AML-193 (cell line): Measurements from ENCODE around the gene RALGAPA2.
A peak's percentile ranks its signal among the peaks of the same experiment; 100 is the strongest.

Source experiments
- DNase-seq, 2 experiments: peaks; one replicate each; lab custom pipeline; 2025; lab: John Stamatoyannopoulos, UW

Gene RALGAPA2

GRCh38 chr20:20497242-20497978 lies 215.0 kb downstream of the RALGAPA2 start:
- no peak for DNase-seq

GRCh38 chr20:20495729-20496503 lies 216.5 kb downstream of the RALGAPA2 start:
- no peak for DNase-seq

- DNase-seq, result no peak
Measured at GRCh38 chr20:20493701-20494100, 218.7 kb downstream of the RALGAPA2 start.

- DNase-seq, result no peak
Measured at GRCh38 chr20:20492521-20493332, 219.7 kb downstream of the RALGAPA2 start.

GRCh38 chr20:20491784-20492264 lies 220.6 kb downstream of the RALGAPA2 start:
- DNase-seq, result no peak

- DNase-seq, result no peak
Measured at GRCh38 chr20:20491110-20491783, 221.2 kb downstream of the RALGAPA2 start.

- DNase-seq, result no peak
Measured at GRCh38 chr20:20490673-20491072, 221.8 kb downstream of the RALGAPA2 start.

GRCh38 chr20:20489648-20490341 lies 222.6 kb downstream of the RALGAPA2 start:
- DNase-seq, result no peak

- DNase-seq, result no peak
Measured at GRCh38 chr20:20489054-20489453, 223.4 kb downstream of the RALGAPA2 start.

GRCh38 chr20:20488388-20488787 lies 224.1 kb downstream of the RALGAPA2 start:
- no peak for DNase-seq

- no peak for DNase-seq
Measured at GRCh38 chr20:20487811-20488210, 224.6 kb downstream of the RALGAPA2 start.

- no peak for DNase-seq
Measured at GRCh38 chr20:20483328-20483727, 229.1 kb downstream of the RALGAPA2 start.

GRCh38 chr20:20482453-20482852 lies 230.0 kb downstream of the RALGAPA2 start:
- DNase-seq, result no peak

- peak in 1 of 2 experiments; percentile 14 for DNase-seq
Measured at GRCh38 chr20:20480689-20481088, 231.8 kb downstream of the RALGAPA2 start.

- DNase-seq, result no peak
Measured at GRCh38 chr20:20480126-20480525, 232.3 kb downstream of the RALGAPA2 start.

- DNase-seq, result no peak
Measured at GRCh38 chr20:20477444-20478041, 234.9 kb downstream of the RALGAPA2 start.

- no peak for DNase-seq
Measured at GRCh38 chr20:20476504-20476903, 235.9 kb downstream of the RALGAPA2 start.

- DNase-seq, result no peak
Measured at GRCh38 chr20:20473657-20474056, 238.8 kb downstream of the RALGAPA2 start.

GRCh38 chr20:20472684-20473274 lies 239.7 kb downstream of the RALGAPA2 start:
- no peak for DNase-seq

- DNase-seq, result no peak
Measured at GRCh38 chr20:20466341-20466879, 246.0 kb downstream of the RALGAPA2 start.
